ENCODE data around the gene SLC18A2.
"Not testable (repeated sequence)": the region's sequence is repeated elsewhere in the genome, so short reads cannot be mapped to it uniquely, and the experiment has no call there.

The SLC18A2 gene

DNA sequence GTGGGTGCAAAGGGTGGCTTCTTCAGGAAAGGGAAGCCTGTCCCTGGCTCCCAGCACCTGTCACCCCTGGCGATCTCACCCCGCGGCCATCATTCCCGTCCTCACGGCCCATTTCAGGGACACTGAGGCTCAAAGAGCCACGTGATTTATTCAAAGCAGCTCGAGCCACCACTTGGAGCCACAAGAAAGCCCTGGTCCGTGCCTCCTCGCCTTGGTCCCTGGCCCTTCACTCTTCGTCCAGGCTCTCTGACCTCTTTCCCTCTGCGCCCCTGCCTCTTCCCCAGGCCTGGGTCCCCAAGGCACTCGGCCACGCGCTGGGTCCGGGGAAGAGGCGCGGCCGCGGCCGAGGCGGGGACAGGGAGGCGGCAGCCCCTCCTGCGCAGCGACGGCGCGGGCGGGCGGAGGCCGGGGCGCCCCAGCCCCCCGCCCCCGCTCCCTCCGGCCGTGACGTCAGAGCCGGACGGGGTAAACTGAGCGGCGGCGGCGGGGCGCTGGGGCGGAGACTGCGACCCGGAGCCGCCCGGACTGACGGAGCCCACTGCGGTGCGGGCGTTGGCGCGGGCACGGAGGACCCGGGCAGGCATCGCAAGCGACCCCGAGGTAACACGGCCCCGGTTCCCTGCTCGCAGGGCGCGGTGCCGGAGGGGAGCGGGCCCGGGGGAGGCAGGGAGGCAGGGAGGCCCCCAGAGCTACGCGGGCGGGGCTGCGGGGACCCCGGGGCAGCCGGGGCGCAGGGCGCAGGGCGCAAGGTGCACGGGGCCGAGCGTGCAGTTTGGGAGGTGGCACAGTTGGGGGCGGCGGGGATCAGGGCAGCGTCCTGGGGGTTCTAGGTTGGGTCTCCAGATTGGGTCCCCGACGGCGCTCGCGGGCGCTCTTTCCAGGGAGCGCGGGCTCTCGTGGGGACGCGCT is at the start of gene SLC18A2:
SLC18A2 (plus strand) TSS at position 494 of the 909 bp plus-strand sequence. CDS start 580 bp downstream, outside the sequence.
- DNase-seq: peak in 2 of 3 experiments; percentile 27 to 34

DNA sequence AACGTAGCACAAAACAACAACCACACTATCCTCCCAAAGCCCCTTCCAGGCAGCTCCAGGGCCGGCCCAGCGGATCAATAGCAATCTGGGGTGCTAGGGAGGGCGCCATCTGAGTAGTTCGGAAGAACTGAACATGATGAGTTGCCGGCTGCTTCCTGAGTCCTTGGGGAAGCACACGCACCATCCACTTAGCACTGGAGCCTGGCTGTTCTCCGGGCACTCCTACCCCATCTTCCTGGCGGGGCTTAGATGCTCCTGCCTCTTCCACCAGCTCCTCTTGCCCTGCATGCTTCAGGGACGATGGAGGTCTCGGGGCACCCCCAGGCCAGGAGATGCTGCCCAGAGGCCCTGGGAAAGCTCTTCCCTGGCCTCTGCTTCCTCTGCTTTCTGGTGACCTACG is 43.7 kb upstream of the SLC18A2 start, which contains the start of gene KCNK18:
KCNK18 (plus strand) TSS at position 301 of the 400 bp plus-strand sequence; CDS start at position 301, 0 bp downstream.
- DNase-seq: no peak

DNA sequence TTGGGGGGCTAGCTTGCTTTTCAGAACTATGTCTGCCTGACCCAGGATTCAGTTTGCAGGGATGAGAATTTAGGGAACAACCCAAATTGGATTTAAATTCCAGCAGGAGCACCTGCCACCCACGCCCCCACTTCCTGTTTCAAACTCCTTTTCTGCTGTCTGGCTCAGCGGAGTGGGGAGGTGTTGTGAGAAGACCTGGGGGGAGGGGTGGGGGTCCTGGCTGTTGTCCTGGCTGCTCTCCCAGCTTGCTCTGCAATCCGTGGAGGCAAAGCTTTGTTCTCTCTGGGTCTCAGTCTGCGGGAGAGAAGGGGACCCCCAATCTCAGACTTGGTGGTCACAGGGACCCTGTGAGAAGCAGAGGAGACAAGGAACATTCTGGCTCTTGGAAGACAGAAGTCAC is 42.8 kb upstream of the SLC18A2 start:
- no peak for DNase-seq

DNA sequence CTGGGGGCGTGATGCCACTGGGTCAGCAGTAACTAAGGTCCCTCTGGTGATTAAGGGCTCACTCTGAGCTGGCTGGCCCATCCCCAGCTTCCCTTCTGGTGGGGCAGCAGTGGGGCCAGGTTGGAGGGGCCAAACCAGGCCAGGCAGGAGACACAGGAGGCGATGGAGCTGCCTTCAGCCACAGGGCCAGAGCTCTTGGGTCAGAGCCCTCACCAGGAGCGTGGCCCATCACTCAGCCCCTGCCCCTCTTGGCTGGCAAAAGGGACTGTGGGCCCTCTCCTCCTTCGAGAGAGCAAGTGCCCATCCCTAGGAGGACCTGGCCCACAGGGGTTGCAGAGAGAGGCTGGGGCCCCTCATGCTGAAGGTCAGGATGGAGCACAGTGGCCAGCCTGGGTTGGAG is 39.1 kb upstream of the SLC18A2 start:
- no peak for DNase-seq

DNA sequence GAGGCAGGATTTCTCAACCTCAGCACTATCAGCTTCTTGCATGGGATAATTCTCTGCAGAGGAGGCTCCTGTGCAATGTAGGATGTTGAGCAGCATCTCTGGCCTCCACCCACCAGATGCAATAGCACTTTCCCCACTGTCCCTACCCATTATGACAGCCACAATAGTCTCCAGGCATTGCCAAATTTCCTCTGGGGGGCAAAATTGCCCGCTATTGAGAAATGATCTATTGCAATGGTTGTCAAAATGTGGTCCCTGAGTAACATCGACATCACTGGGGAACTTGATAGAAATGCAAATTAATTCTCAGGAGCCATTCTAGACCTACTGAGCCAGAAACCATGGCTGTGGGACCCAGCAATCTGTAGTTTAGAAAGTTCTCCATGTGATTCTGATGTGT is 36.6 kb upstream of the SLC18A2 start:
- DNase-seq: no peak

DNA sequence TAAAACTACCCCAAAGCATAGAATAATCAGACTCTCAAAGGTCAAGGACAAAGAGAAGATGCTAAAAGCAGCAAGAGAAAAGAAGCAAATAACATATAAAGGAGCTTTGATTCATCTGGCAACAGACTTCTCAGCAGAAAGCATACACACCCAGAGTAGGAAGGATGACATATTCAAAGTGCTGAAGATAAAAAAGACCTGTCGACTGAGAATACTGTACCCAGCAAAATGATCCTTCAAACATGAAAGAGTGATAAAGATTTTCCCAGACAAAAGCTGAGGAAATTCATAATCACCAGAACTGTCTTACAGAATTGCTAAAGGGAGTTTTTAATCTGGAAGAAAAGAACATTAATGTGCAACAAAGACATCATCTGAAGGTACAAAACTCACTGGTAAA is 28.7 kb upstream of the SLC18A2 start:
- DNase-seq: no peak

DNA sequence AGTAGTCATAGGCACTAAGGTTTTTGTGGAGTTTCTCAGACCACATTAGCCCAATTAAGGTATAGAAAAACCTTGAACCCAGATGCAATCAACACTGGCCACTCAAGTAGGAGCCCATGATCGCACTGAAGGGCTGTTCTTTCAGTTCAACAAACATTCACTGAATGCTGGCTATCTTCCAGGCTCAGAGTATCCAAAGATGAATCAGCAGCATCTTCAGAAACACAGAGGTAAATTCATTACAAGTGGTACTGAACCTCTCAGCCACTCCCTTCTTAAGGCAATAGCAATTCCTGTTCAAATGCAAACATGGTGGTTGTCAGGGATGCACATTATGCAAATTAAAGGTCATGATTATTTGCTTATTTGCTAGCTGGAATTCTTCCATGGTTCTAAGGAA is 26.5 kb upstream of the SLC18A2 start:
- no peak for DNase-seq

DNA sequence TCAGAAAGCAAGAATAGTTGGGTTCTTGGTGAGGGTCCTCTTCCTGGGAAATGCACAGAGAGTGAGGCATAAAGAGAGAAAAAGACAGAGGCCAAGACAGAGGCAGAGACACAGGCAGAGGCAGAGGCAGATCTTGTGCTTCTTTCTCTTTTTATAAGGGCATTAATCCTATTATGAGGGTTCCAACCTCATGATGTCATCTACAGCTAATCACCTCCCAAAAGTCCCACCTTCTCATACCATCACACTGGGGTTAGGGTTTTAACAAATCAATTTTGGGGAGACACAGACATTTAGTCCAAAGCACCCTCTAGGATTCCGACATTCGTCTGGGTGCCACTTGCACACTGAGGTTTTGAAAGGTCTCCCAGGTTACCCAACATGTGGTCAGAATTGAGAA is 25.8 kb upstream of the SLC18A2 start:
- no peak for DNase-seq

DNA sequence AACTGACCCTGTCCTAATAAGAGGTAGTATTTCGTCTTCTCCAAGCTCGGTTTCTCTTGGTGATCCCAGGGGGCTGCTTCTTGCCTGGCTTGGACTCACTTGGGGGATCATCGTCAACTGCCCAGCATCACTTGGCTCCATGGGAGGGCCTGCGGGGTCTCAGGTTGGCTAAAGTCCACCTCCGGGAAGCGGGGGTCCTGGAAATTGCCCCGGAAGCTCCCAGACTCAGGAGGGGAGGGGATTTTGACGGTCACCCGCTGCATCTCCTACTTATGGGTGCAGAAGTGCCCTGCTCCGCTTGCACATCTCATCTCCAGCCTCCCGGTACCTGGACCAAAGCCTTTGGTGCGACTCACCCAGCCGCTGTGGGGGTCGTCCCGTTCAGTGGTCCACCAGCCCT is 24.9 kb upstream of the SLC18A2 start:
- DNase-seq: no peak

DNA sequence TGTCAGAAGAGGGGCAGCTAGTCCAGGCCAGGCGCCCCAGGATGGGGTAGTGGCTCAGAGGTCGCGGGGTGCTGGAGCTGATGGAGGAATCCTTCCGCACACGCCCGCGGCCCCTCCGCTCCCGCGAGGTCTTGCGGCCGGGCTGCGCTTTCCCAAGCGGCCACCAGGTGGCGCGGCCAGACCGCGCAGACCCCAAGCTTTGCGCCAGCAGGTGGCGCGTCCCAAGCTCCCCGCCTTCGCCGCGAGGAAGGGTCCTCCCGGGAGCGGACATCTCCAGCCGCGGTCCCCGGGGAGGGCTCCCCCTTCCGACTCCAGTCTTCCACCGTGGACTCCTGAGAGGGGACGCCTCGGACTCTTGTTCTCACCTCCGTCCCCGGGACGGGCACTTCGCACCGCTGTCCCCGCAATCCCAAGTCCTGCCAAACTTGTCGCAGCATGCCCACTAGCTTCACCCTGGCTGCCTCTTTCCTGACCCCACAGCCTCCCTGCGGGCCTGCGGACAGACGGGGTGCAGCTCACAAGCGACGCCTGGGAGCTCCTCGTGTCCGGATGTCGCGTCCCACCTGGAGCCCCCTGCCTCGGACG is 24.2 kb upstream of the SLC18A2 start:
- DNase-seq: peak; percentile 29 to 74 (median 56)

DNA sequence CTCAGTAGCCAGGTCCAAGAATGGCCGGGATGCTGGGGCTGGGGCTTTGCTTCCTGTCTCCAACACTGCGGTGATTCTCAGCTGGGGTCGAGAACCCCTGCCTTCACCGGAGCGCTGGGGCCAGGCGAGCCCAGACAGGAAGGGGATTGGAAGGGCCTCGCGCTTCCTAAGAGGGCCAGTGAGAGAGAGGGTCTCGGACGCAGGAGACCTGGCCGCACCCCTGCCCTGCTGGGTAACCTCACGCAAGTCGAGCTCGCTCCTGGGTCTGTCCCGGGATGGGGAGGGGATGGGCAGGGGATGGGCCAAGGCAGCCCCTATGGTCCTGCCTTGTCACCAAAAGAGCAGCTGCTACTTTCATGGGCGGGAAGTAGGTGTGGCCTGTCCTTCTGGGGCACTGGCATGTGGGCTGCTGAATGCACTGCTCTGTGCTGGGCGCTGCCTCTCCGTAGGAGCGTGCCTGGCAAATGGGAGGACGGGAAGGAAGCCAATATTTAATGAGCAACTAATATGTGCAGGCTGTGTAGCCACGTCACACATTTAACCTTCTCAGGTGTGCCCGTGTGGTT is 23.6 kb upstream of the SLC18A2 start:
- no peak for DNase-seq

DNA sequence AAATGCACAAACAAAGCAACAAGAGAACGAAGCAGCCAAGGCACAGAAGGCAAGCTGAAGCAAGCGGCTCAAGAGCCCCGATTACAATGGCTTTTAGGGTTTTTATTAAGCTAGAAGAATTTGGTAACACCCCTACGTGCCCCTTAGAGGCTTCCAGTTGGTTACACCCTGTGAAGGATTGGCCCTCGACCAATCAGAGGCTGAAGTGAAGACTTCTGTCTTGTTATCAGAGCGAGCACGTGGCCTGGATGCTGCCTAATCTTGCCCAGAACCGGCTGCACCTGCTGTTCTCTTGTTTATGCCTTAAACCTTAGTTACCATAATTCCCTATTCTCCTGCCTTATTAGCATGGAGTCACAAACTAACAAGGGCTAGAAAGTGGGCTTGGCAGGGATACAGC is 22.3 kb upstream of the SLC18A2 start:
- DNase-seq: no peak

DNA sequence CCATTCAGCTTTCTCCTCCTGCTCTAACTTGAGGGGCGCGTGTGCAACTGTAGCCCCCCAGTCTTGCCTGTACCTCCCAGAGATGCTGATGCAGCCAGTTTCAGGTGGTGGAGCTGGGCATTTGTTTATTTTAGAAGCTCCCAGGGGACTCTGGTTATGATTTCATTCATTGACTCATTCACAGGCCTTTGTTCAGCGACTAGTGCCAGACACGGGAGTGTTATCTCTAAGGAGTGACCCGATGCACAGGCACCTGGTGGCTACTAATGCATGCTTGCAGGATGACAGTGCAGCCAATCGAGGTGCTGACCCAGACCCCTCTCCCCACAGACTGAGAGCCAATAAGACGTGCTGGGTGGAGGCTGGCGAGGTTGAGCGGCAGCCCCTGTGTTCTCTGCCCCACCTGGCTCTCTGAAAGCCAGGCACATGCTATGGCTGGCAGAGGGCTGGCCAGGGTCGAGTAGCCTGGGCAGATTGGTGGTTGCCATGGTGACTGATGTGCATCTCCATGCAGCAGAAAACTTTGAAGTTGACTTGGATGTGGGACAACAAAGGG is 19.7 kb upstream of the SLC18A2 start:
- DNase-seq: peak; percentile 6 to 43 (median 10)

DNA sequence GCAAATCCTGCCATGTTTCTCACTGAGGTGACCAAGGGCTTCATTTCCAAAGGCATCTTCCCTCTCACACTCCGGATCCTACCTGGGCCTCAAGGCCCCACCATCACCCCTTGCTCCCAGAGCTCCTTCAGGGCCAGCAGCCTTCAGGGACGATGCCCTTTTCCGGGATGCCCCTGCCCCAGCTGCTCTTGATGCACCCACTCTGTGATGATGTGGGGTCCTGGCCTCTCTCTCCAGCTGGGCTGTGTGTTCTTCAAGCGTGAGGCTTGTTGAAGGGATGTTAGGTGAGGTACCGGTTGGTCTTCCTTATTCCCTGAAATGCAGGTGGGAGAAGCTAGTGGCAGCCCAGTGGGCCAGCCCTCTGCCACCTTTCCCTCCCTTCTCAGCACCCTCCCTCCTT is 18.4 kb upstream of the SLC18A2 start:
- no peak for DNase-seq

DNA sequence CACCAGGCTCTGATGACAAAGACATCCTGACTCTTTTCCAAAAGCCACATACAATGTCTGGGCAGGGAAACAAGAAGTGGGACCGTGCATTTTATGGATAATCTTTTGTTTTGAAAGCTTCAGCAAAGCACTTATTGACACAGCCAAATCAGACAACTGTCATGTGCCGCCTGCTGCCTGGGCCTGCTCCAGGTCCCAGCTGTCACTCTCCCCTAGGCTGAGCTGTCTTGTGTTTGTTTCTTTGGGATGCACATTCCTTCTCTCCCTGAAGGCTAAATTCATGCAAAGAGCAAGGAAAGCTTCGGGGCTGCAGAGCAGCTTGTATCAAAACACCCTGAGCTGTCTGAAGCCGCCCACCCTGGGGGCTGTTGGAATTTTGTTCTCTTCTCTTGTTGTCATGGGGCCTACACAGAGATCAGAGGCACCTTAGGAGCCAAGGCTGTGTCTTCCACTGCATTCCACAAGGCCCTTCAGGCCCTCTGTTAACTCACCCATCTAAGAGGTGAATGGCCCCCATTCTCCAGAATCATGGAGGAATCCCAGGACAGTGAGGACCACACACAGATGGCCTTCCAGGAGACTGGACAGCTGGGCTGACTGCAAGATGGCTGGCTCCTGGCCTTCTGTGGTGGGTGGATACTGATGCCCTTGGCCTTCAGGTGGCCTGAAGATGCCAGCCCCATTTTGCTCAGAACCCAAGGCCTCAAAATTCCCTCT is 17.8 kb upstream of the SLC18A2 start:
- DNase-seq: no peak

DNA sequence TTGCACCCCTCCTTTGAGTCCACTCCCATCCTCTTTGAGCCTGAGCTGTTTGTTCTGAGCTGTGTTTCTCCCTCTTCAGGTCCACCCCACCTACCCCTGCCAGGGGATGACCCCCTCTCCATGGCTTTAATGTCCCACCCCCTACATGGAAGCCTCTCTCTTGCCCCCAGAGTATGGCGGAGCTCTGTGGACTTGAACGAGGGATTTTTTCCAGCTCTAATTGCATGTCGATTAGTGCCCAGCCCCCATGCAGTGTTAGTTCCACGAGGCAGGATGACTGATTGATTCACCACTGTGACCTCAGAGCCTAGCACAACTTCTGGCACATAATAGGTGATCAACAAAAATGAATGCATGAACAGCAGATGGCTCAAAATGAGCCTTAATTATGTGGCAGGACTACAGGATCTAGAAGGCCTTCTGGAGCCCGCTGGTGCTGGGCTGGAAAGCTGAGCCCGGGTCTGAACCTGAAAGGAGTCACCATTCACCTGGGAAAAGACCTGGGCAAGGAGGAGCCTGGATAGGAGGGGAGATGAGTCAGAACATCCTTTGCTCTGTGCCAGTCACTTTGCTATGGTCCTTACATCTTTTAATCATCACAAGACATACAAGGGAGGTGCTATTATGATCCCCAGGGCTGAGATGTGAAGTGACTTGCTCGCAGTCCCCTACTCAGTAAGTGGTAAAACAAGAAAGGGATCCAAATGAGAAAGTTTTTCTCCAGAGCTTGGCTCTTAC is 17.1 kb upstream of the SLC18A2 start:
- DNase-seq: no peak

DNA sequence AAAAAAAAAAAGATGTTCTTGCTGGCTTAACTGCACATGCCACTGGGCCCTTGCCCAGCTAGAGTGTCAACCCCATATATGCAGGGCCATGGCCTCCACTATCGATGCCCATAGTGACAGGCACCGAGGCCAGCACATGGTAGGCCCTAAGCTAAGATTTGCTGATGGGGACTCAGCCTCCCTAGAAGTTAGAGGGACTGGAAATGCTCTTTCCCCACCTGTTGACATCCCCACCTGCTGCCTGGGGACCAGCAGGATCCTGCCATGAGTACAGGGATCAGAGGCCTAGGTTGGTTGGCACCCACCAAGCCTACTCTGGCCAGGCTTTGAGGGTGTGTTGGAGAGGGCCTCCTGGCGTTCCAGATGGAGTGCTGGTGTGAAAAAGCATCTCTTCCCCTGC is 16.0 kb upstream of the SLC18A2 start:
- no peak for DNase-seq

DNA sequence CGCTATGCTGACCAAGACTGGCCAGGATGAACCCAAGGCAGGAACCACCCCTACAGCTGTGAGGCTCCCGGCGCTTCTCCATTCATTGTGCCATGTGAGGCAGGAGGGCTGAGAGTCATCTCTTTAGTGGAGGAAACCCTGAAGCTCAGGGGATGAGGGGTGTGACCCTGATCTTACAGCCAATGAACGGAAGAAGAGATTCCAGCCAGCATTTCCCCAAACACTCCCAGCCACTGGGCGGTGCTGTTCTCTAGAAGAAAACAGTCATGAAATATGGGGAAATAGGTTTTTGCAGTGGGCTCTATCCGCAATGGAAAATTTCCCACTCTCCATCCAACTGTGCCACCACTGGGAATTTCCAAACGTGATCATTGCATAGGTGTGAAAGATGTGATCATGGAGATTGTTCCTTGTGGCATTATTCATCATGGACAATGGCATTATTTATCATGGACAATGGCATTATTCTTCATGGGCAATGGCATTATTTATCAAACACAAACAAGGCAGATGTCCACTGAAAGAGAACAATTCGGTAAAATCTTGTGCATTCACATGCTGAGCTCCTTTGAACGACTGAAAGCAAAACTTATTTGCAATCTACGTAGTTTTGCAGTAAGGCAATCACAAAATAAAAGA is 14.0 kb upstream of the SLC18A2 start:
- peak in 1 of 3 experiments; percentile 17 for DNase-seq

DNA sequence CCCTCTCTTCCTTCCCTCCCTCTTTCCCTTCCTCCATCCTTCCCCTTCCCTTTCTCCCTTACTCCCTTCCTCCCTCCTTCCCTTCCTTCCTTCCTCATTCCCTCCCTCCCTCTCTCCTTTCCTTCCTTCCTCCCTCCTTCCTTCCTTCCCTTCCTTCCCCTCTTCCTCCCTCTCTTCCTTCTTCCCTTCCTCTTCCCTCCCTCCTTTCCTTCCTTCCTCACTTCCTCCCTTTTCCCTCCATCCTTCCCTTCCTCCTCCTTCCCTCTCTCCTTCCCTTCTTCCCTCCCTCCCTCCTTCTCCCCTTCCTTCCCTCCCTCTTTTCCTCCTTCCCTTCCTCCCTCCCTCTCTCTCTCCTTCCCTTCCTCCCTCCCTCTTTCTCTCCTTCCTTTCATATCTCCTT is 12.7 kb upstream of the SLC18A2 start:
- no peak for DNase-seq

DNA sequence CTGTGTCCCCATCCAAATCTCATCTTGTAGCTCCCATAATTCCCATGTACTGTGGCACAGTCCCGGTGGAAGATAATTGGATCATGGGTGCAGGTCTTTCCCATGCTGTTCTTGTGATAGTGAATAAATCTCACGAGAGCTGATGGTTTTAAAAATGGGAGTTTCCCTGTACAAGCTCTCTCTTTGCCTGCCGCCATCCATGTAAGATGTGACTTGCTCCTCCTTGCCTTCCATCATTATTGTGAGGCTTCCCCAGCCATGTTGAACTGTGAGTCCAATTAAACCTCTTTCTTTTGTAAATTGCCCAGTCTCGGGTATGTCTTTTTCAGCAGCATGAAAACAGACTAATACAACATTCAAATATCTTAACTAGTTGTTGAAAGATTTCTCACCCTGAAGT is 10.8 kb upstream of the SLC18A2 start:
- DNase-seq: not testable (repeated sequence)

DNA sequence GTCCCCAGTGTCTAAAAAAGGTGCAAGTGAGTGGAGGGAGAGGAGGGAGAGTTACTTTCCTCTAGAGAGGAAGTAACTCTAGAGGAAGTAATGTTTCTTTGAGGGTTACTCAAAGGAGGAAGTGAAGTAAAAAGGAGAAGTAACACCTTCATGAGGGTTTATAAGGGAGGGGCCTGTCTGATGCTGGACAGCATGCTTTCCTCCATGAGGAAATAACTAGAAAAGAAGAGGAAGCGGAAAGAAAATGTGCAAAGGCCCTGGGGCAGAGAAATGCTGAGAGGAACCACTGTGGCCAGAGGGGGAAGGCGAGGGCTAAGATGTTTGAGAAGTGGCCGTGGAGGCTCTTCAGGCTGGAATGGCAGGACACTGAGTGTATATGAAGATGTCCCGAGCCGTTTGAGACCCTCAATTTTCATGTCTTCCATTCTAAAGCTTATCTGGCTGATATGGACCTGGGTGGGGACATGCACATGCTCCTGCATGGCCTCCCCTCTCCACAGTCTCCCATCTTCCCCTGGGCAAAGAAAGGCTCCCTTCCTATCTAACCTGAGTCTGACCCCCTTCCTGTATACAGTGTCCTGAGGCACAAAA is 3.4 kb upstream of the SLC18A2 start:
- DNase-seq: no peak

All from NCI-H1417 (cell line).